ENCODE measurements around the gene CACNG4.

The CACNG4 gene

GRCh38 chr17:66929591-66929990 lies 34.9 kb upstream of the CACNG4 start:
- Histone ChIP-seq H4K20me1 (no peaks in the 10 kb centered on the region), H3K27ac (no peak overlapping the region), H3K27me3 (no peaks in the 10 kb centered on the region), H3K4me2 (0 out of 2 replicates have a peak overlapping the region, but pooled peaks have one; percentile 2), H3K4me1 (peaks cover 7% of the 10 kb centered on the region; the same call in 1 of the 2 replicates), H3K9ac (no peak overlapping the region), H3K9me3 (peaks cover 15% of the 10 kb centered on the region), H3K4me3 (no peak overlapping the region), H3K36me3 (no peaks in the 10 kb centered on the region)
- no peak for TF ChIP-seq Cebpa-rat (IDR thresholded peaks at IDR 0.05)

- no peak for TF ChIP-seq Cebpa-rat (IDR thresholded peaks at IDR 0.05)
- Histone ChIP-seq H3K36me3 (no peaks in the 10 kb centered on the region), H3K4me1 (peaks cover 7% of the 10 kb centered on the region; the same call in 1 of the 2 replicates), H3K4me2 (no peak overlapping the region), H3K27ac (no peak overlapping the region), H3K4me3 (no peak overlapping the region), H3K9me3 (peaks cover 26% of the 10 kb centered on the region), H4K20me1 (no peaks in the 10 kb centered on the region), H3K9ac (no peak overlapping the region), H3K27me3 (no peaks in the 10 kb centered on the region)
These were observed 33.6 kb upstream of the CACNG4 start for GRCh38 chr17:66930933-66931332.

- Histone ChIP-seq H3K36me3 (no peaks in the 10 kb centered on the region), H3K27ac (no peak overlapping the region), H3K4me3 (no peak overlapping the region), H4K20me1 (no peaks in the 10 kb centered on the region), H3K9me3 (peaks cover 40% of the 10 kb centered on the region), H3K27me3 (no peaks in the 10 kb centered on the region), H3K4me2 (no peak overlapping the region), H3K9ac (no peak overlapping the region), H3K4me1 (peaks cover 7% of the 10 kb centered on the region; the same call in 1 of the 2 replicates)
- no peak for TF ChIP-seq Cebpa-rat (IDR thresholded peaks at IDR 0.05)
These were observed 32.2 kb upstream of the CACNG4 start for GRCh38 chr17:66932311-66932710.

GRCh38 chr17:66934040-66934439 lies 30.5 kb upstream of the CACNG4 start:
- Histone ChIP-seq H3K9ac (no peak overlapping the region), H3K4me3 (no peak overlapping the region), H3K27ac (no peak overlapping the region), H4K20me1 (no peaks in the 10 kb centered on the region), H3K4me1 (peaks cover 7% of the 10 kb centered on the region; the same call in 1 of the 2 replicates), H3K9me3 (peaks cover 51% of the 10 kb centered on the region), H3K27me3 (no peaks in the 10 kb centered on the region), H3K36me3 (no peaks in the 10 kb centered on the region), H3K4me2 (no peak overlapping the region)
- no peak for TF ChIP-seq Cebpa-rat (IDR thresholded peaks at IDR 0.05)

GRCh38 chr17:66935717-66936116 lies 28.8 kb upstream of the CACNG4 start:
- Histone ChIP-seq H3K36me3 (no peaks in the 10 kb centered on the region), H3K9me3 (peaks cover 54% of the 10 kb centered on the region), H3K4me2 (no peak overlapping the region), H3K27ac (no peak overlapping the region), H3K27me3 (no peaks in the 10 kb centered on the region), H4K20me1 (no peaks in the 10 kb centered on the region), H3K4me1 (no peaks in the 10 kb centered on the region), H3K9ac (no peak overlapping the region), H3K4me3 (no peak overlapping the region)
- no peak for TF ChIP-seq Cebpa-rat (IDR thresholded peaks at IDR 0.05)

GRCh38 chr17:66938656-66939055 lies 25.9 kb upstream of the CACNG4 start:
- no peak overlapping the region for H3K27ac ChIP-seq
- no peak overlapping the region for H3K4me3 ChIP-seq
- H3K36me3 ChIP-seq, result no peaks in the 10 kb centered on the region
- H4K20me1 ChIP-seq, result no peaks in the 10 kb centered on the region
- H3K4me1 ChIP-seq, result peaks cover 20% of the 10 kb centered on the region
- H3K9ac ChIP-seq, result no peak overlapping the region
- peaks cover 54% of the 10 kb centered on the region for H3K9me3 ChIP-seq
- no peak for TF ChIP-seq Cebpa-rat (IDR thresholded peaks at IDR 0.05)
- H3K4me2 ChIP-seq, result no peak overlapping the region
- H3K27me3 ChIP-seq, result no peaks in the 10 kb centered on the region

GRCh38 chr17:66939461-66940114 lies 24.9 kb upstream of the CACNG4 start:
- TF ChIP-seq Cebpa-rat (IDR thresholded peaks at IDR 0.05), result no peak
- Histone ChIP-seq H3K27ac (no peak overlapping the region), H3K9me3 (peaks cover 50% of the 10 kb centered on the region), H4K20me1 (no peaks in the 10 kb centered on the region), H3K36me3 (no peaks in the 10 kb centered on the region), H3K27me3 (no peaks in the 10 kb centered on the region), H3K4me3 (no peak overlapping the region), H3K4me2 (no peak overlapping the region), H3K4me1 (peaks cover 30% of the 10 kb centered on the region), H3K9ac (no peak overlapping the region)

- no peak for TF ChIP-seq Cebpa-rat (IDR thresholded peaks at IDR 0.05)
- Histone ChIP-seq H3K27ac (peak overlapping the region; percentile 68; the same call in 1 of the 2 replicates), H3K9me3 (peaks cover 35% of the 10 kb centered on the region), H4K20me1 (no peaks in the 10 kb centered on the region), H3K4me3 (no peak overlapping the region), H3K9ac (no peak overlapping the region), H3K4me2 (no peak overlapping the region; the same call in 1 of the 2 replicates), H3K27me3 (no peaks in the 10 kb centered on the region), H3K36me3 (no peaks in the 10 kb centered on the region), H3K4me1 (peaks cover 46% of the 10 kb centered on the region)
These were observed 23.3 kb upstream of the CACNG4 start for GRCh38 chr17:66941249-66941648.

GRCh38 chr17:66941773-66942450 lies 22.6 kb upstream of the CACNG4 start:
- Histone ChIP-seq H3K9me3 (peaks cover 28% of the 10 kb centered on the region), H4K20me1 (no peaks in the 10 kb centered on the region), H3K4me3 (no peak overlapping the region), H3K4me2 (peak overlapping the region; percentile 52), H3K9ac (peak overlapping the region; percentile 20; the same call in 1 of the 2 replicates), H3K27me3 (no peaks in the 10 kb centered on the region), H3K36me3 (no peaks in the 10 kb centered on the region), H3K4me1 (peaks cover 53% of the 10 kb centered on the region), H3K27ac (peak overlapping the region; percentile 68)
- TF ChIP-seq Cebpa-rat (IDR thresholded peaks at IDR 0.05), result no peak
